B cell (primary cell): ENCODE measurements around the gene CCDC171. TPM values are rescaled to one million over a fixed set of nuclear protein-coding genes. Genes with fewer than 3 reads are reported as not detected.

ENCODE experiments used
- ATAC-seq: fragments of 200-7000 bp; cut with Tn5 transposase; one replicate; pipeline ENCODE4 v1.10.0; 2021; ENCODE audit warnings: low read depth, mild to moderate bottlenecking, moderate number of reproducible peaks, moderate library complexity
- CTCF ChIA-PET: fragments of 350-600 bp; sonication (Branson Sonifier 250); formaldehyde crosslinking; loops from one replicate; lab custom pipeline; 2021; ENCODE audit warnings: antibody characterized with exemption, inconsistent platforms; lab: Charles Lee
- POLR2A ChIA-PET: fragments of 350-600 bp; sonication (Branson Sonifier 250); formaldehyde crosslinking; loops from one replicate; lab custom pipeline; 2021; ENCODE audit warnings: antibody characterized with exemption; lab: Charles Lee
- DNase-seq: peaks from one replicate; pipeline ENCODE4 v3.0.0; 2013
- H2AFZ ChIP-seq: 2 replicates; pipeline ENCODE4 v1.6.1; 2012; ENCODE audit warnings: mild to moderate bottlenecking, low read depth, low read length; ENCODE audit not compliant: insufficient read depth, poor library complexity, severe bottlenecking
- H3K27ac ChIP-seq, 2 donors: 1 replicate in 1 of 2; 2 replicates in 1 of 2; pipeline ENCODE4 v1.5.1; 2012 to 2013; ENCODE audit warnings: low read length in 2 of 2, mild to moderate bottlenecking in 2 of 2, moderate library complexity in 1 of 2
- H3K27me3 ChIP-seq, 4 experiments: fragments of 200-600 bp in 1 of 4; sonication (generic) in 1 of 4; replicated peaks in 1 of 4; 1 replicate in 2 of 4; 2 replicates in 2 of 4; pipeline versions ENCODE4 v1.6.1 to v1.7.0; 2013 to 2016; ENCODE audit warnings: low read length in 3 of 4, mild to moderate bottlenecking in 2 of 4, mixed read lengths in 1 of 4, moderate library complexity in 1 of 4; ENCODE audit not compliant: insufficient read depth in 4 of 4, control insufficient read depth in 3 of 4; ENCODE audit errors: control extremely low read depth in 1 of 4
- H3K36me3 ChIP-seq, 2 experiments: replicated peaks in 1 of 2; 1 replicate in 1 of 2; 2 replicates in 1 of 2; pipeline versions ENCODE4 v1.6.1 to v1.7.1; 2013; ENCODE audit warnings: low read length in 1 of 2; ENCODE audit not compliant: insufficient read depth in 2 of 2, control insufficient read depth in 1 of 2; ENCODE audit errors: control extremely low read depth in 1 of 2, extremely low read depth in 1 of 2
- H3K4me1 ChIP-seq, 2 donors: fragments of 200-600 bp in 1 of 2; sonication (generic) in 1 of 2; 1 replicate in 1 of 2; 2 replicates in 1 of 2; pipeline versions ENCODE4 v1.5.1 to v1.6.1; 2013 to 2017; ENCODE audit warnings: low read length in 2 of 2; ENCODE audit not compliant: control insufficient read depth in 2 of 2, insufficient read depth in 2 of 2
- H3K4me2 ChIP-seq: replicated peaks from 2 replicates; pipeline ENCODE3; 2012; ENCODE audit warnings: mild to moderate bottlenecking, low read depth, low read length; ENCODE audit not compliant: poor library complexity, severe bottlenecking
- H3K4me3 ChIP-seq, 5 experiments: fragments of 200-600 bp in 1 of 5; sonication (generic) in 1 of 5; 1 replicate in 3 of 5; 2 replicates in 2 of 5; pipeline versions ENCODE4 v1.5.1 to v1.7.0; 2011 to 2016; ENCODE audit warnings: low read length in 4 of 5, mild to moderate bottlenecking in 4 of 5, low read depth in 2 of 5, control low read depth in 1 of 5, moderate library complexity in 1 of 5; ENCODE audit not compliant: insufficient read depth in 1 of 5; ENCODE audit errors: control extremely low read depth in 1 of 5, extremely low read depth in 1 of 5
- H3K79me2 ChIP-seq: fragments of 200-600 bp; sonication (generic); one replicate; pipeline ENCODE4 v1.6.0; 2016; ENCODE audit warnings: low read length; ENCODE audit not compliant: control insufficient read depth, insufficient read depth
- H3K9ac ChIP-seq: fragments of 200-600 bp; sonication (generic); 2 replicates; pipeline ENCODE4 v1.6.1; 2017; ENCODE audit warnings: mild to moderate bottlenecking, low read length, moderate library complexity
- H3K9me3 ChIP-seq, 3 donors: one replicate each; pipeline versions ENCODE4 v1.6.1 to v1.7.1; 2013; ENCODE audit warnings: low read length in 2 of 3; ENCODE audit not compliant: control insufficient read depth in 2 of 3, insufficient read depth in 1 of 3; ENCODE audit errors: control extremely low read depth in 1 of 3
- H4K20me1 ChIP-seq: 2 replicates; pipeline ENCODE4 v1.6.0; 2012; ENCODE audit warnings: mild to moderate bottlenecking, low read length; ENCODE audit not compliant: insufficient read depth, control insufficient read depth, poor library complexity, severe bottlenecking
- H3K27ac Mint-ChIP-seq: one replicate; pipeline ENCODE4 v1.8.0; 2021; ENCODE audit warnings: mixed read lengths
- H3K27me3 Mint-ChIP-seq: one replicate; pipeline ENCODE4 v1.8.0; 2021; ENCODE audit warnings: mixed read lengths
- H3K4me1 Mint-ChIP-seq: one replicate; pipeline ENCODE4 v1.8.0; 2021; ENCODE audit warnings: mixed read lengths
- H3K4me3 Mint-ChIP-seq: one replicate; pipeline ENCODE4 v1.8.0; 2021; ENCODE audit warnings: mixed read lengths
- H3K9me3 Mint-ChIP-seq: one replicate; pipeline ENCODE4 v1.8.0; 2022; ENCODE audit warnings: mixed read lengths; ENCODE audit not compliant: insufficient read depth
- CTCF ChIP-seq: fragments of 200-600 bp; IDR thresholded peaks from one replicate; pipeline ENCODE4 v1.8.0; 2022; ENCODE audit warnings: antibody characterized with exemption, mild to moderate bottlenecking
- EZH2 ChIP-seq: IDR thresholded peaks from 2 replicates; pipeline ENCODE4 v1.6.1; 2012; ENCODE audit warnings: borderline replicate concordance, low read depth, mild to moderate bottlenecking, moderate library complexity, low read length; ENCODE audit not compliant: insufficient read depth, poor library complexity, severe bottlenecking
- whole genome bisulfite sequencing: methylation state at CpG from one replicate; pipeline ENCODE4 v1.1.5; 2013; ENCODE audit warnings: missing lambda C conversion rate; ENCODE audit not compliant: insufficient coverage; 5-methylcytosine and 5-hydroxymethylcytosine counted together
- intact Hi-C: fragments of 100-400 bp; cut with micrococcal nuclease; formaldehyde crosslinking; loops from one replicate; pipeline ENCODE4 v1.10.0; 2022
- polyA plus RNA-seq: library from polyadenylated mRNA; depleted of rRNA; stranded (reverse); fragments of >200 nt; gene quantifications from 2 replicates; pipeline ENCODE4 v1.2.3, GENCODE V29; 2012
- total RNA-seq, 2 donors: library from RNA; stranded (reverse); fragments of 120-200 nt in 1 of 2; gene quantifications; 1 replicate in 1 of 2; 2 replicates in 1 of 2; pipeline versions ENCODE4 v1.2.3 to v1.2.4, GENCODE V29; 2013 to 2022

CCDC171 gene
- total and polyA plus RNA-seq, 2 donors (not counting 1 experiment from before 2014, with no cell fraction given): 0.22 to 6.3 TPM

- Histone ChIP-seq H3K4me3 (no peak overlapping the region), H2AFZ (no peak overlapping the region), H3K27ac (no peak overlapping the region), H3K27me3 (no peaks in the 10 kb centered on the region), H4K20me1 (no peaks in the 10 kb centered on the region), H3K4me2 (no peak overlapping the region), H3K9me3 (no peaks in the 10 kb centered on the region), H3K79me2 (no peaks in the 10 kb centered on the region), H3K9ac (no peak overlapping the region), H3K4me1 (no peaks in the 10 kb centered on the region), H3K36me3 (no peaks in the 10 kb centered on the region)
- no peaks in the 10 kb centered on the region for H3K4me1 Mint-ChIP-seq
- intact Hi-C loops: no loop called here
- WGBS: 100% methylated on average over 2 of the region's 4 CpGs
- H3K4me3 Mint-ChIP-seq: no peak overlapping the region
- CTCF ChIA-PET: interaction anchor here (1.3 kb wide), 1 partner anchor 10 kb away, joined by 3 read pairs; the partner anchor contains the start of gene CCDC171
- H3K9me3 Mint-ChIP-seq: no peaks in the 10 kb centered on the region
- TF ChIP-seq CTCF: no peak
- no peak for TF ChIP-seq EZH2
- no peak overlapping the region for H3K27ac Mint-ChIP-seq
- ATAC-seq (no peak), DNase-seq (no peak)
- no peaks in the 10 kb centered on the region for H3K27me3 Mint-ChIP-seq
- POLR2A ChIA-PET: no interaction called here
These were observed 9.6 kb upstream of the CCDC171 start for GRCh38 chr9:15543047-15543813.

- POLR2A ChIA-PET: no interaction called here
These were observed 3.2 kb upstream of the CCDC171 start for GRCh38 chr9:15549611-15550010.

More at GRCh38 chr9:15549611-15550010, 3.2 kb upstream of the CCDC171 start:
- no peaks in the 10 kb centered on the region for H3K9me3 ChIP-seq
- no peak overlapping the region for H3K4me3 ChIP-seq
- Mint-ChIP-seq H3K4me1 (peaks cover 14% of the 10 kb centered on the region), H3K27ac (no peak overlapping the region), H3K27me3 (no peaks in the 10 kb centered on the region), H3K9me3 (no peaks in the 10 kb centered on the region), H3K4me3 (no peak overlapping the region)
- H3K79me2 ChIP-seq: no peaks in the 10 kb centered on the region
- no peaks in the 10 kb centered on the region for H3K36me3 ChIP-seq
- no peak overlapping the region for H3K27ac ChIP-seq
- H4K20me1 ChIP-seq: no peaks in the 10 kb centered on the region
- peaks cover 13 to 18% of the 10 kb centered on the region in 2 donors for H3K4me1 ChIP-seq
- H2AFZ ChIP-seq: no peak overlapping the region
- DNase-seq: no peak
- intact Hi-C loops: no loop called here
- CTCF ChIA-PET: interaction anchor here (1.3 kb wide), 1 partner anchor 105 kb away, joined by 9 read pairs; no protein-coding TSS in a partner anchor
- H3K9ac ChIP-seq: no peak overlapping the region
- peaks cover 0 to 3% (median 0%) of the 10 kb centered on the region in 4 experiments for H3K27me3 ChIP-seq
- WGBS: no CpG with 5 or more reads among the region's 2 CpGs
- TF ChIP-seq CTCF (no peak), EZH2 (no peak)
- ATAC-seq: no peak
- H3K4me2 ChIP-seq: no peak overlapping the region
